ENCODE measurements around the gene LRRN2.

The LRRN2 gene

GRCh38 chr1:204673209-204673608 lies 12.3 kb downstream of the LRRN2 start:
- DNase-seq: no peak
- in situ Hi-C loops (cut with HindIII; ENCODE audit: low pct_ligation_motif_present, low pct_unique_long_range_greater_than_20kb, low sequenced_read_pairs): no loop called here

- in situ Hi-C loops (cut with HindIII; ENCODE audit: low pct_ligation_motif_present, low pct_unique_long_range_greater_than_20kb, low sequenced_read_pairs): no loop called here
- DNase-seq: no peak
Observed at GRCh38 chr1:204672482-204673121, 12.9 kb downstream of the LRRN2 start.

GRCh38 chr1:204672069-204672468 lies 13.5 kb downstream of the LRRN2 start:
- no peak for DNase-seq
- in situ Hi-C loops (cut with HindIII; ENCODE audit: low pct_ligation_motif_present, low pct_unique_long_range_greater_than_20kb, low sequenced_read_pairs): no loop called here

GRCh38 chr1:204670152-204670927 lies 15.2 kb downstream of the LRRN2 start:
- peak; percentile 8 for DNase-seq
- in situ Hi-C loops (cut with HindIII; ENCODE audit: low pct_ligation_motif_present, low pct_unique_long_range_greater_than_20kb, low sequenced_read_pairs): no loop called here

GRCh38 chr1:204669579-204669978 lies 16.0 kb downstream of the LRRN2 start:
- no peak for DNase-seq
- in situ Hi-C loops (cut with HindIII; ENCODE audit: low pct_ligation_motif_present, low pct_unique_long_range_greater_than_20kb, low sequenced_read_pairs): no loop called here

GRCh38 chr1:204664384-204664651 lies 21.2 kb downstream of the LRRN2 start:
- in situ Hi-C loops (cut with HindIII; ENCODE audit: low pct_ligation_motif_present, low pct_unique_long_range_greater_than_20kb, low sequenced_read_pairs): no loop called here
- DNase-seq: no peak

GRCh38 chr1:204663644-204664383 lies 21.7 kb downstream of the LRRN2 start:
- in situ Hi-C loops (cut with HindIII; ENCODE audit: low pct_ligation_motif_present, low pct_unique_long_range_greater_than_20kb, low sequenced_read_pairs): no loop called here
- no peak for DNase-seq

GRCh38 chr1:204662530-204662929 lies 23.0 kb downstream of the LRRN2 start:
- DNase-seq: no peak
- in situ Hi-C loops (cut with HindIII; ENCODE audit: low pct_ligation_motif_present, low pct_unique_long_range_greater_than_20kb, low sequenced_read_pairs): no loop called here

- in situ Hi-C loops (cut with HindIII; ENCODE audit: low pct_ligation_motif_present, low pct_unique_long_range_greater_than_20kb, low sequenced_read_pairs): no loop called here
- no peak for DNase-seq
Observed at GRCh38 chr1:204660509-204660908, 25.0 kb downstream of the LRRN2 start.

- peak; percentile 14 for DNase-seq
- in situ Hi-C loops (cut with HindIII; ENCODE audit: low pct_ligation_motif_present, low pct_unique_long_range_greater_than_20kb, low sequenced_read_pairs): no loop called here
Observed at GRCh38 chr1:204659056-204659455, 26.5 kb downstream of the LRRN2 start.

- DNase-seq: no peak
- in situ Hi-C loops (cut with HindIII; ENCODE audit: low pct_ligation_motif_present, low pct_unique_long_range_greater_than_20kb, low sequenced_read_pairs): no loop called here
Observed at GRCh38 chr1:204658295-204658694, 27.2 kb downstream of the LRRN2 start.

- in situ Hi-C loops (cut with HindIII; ENCODE audit: low pct_ligation_motif_present, low pct_unique_long_range_greater_than_20kb, low sequenced_read_pairs): no loop called here
- DNase-seq: no peak
Observed at GRCh38 chr1:204653590-204654340, 31.8 kb downstream of the LRRN2 start.

GRCh38 chr1:204652497-204652896 lies 33.0 kb downstream of the LRRN2 start:
- in situ Hi-C loops (cut with HindIII; ENCODE audit: low pct_ligation_motif_present, low pct_unique_long_range_greater_than_20kb, low sequenced_read_pairs): no loop called here
- DNase-seq: no peak

GRCh38 chr1:204651843-204652421 lies 33.6 kb downstream of the LRRN2 start:
- DNase-seq: no peak
- in situ Hi-C loops (cut with HindIII; ENCODE audit: low pct_ligation_motif_present, low pct_unique_long_range_greater_than_20kb, low sequenced_read_pairs): no loop called here

GRCh38 chr1:204650911-204651570 lies 34.5 kb downstream of the LRRN2 start:
- in situ Hi-C loops (cut with HindIII; ENCODE audit: low pct_ligation_motif_present, low pct_unique_long_range_greater_than_20kb, low sequenced_read_pairs): no loop called here
- no peak for DNase-seq

GRCh38 chr1:204649721-204650521 lies 35.6 kb downstream of the LRRN2 start:
- DNase-seq: no peak
- in situ Hi-C loops (cut with HindIII; ENCODE audit: low pct_ligation_motif_present, low pct_unique_long_range_greater_than_20kb, low sequenced_read_pairs): no loop called here

- DNase-seq: no peak
- in situ Hi-C loops (cut with HindIII; ENCODE audit: low pct_ligation_motif_present, low pct_unique_long_range_greater_than_20kb, low sequenced_read_pairs): no loop called here
Observed at GRCh38 chr1:204648576-204648975, 37.0 kb downstream of the LRRN2 start.

- no peak for DNase-seq
- in situ Hi-C loops (cut with HindIII; ENCODE audit: low pct_ligation_motif_present, low pct_unique_long_range_greater_than_20kb, low sequenced_read_pairs): no loop called here
Observed at GRCh38 chr1:204647805-204648153, 37.8 kb downstream of the LRRN2 start.

All from ACHN (cell line).